ENCODE results near the gene ZFP3.
"Not testable (repeated sequence)": the region's sequence is repeated elsewhere in the genome, so short reads cannot be mapped to it uniquely, and the experiment has no call there.

Gene ZFP3

GRCh38 chr17:5126719-5127488 lies 48.6 kb downstream of the ZFP3 start:
- DNase-seq, result no peak

GRCh38 chr17:5127910-5128309 lies 49.6 kb downstream of the ZFP3 start:
- no peak for DNase-seq

GRCh38 chr17:5128387-5128786 lies 50.1 kb downstream of the ZFP3 start:
- not testable (repeated sequence) for DNase-seq

- no peak for DNase-seq
Measured at GRCh38 chr17:5128905-5129535, 50.8 kb downstream of the ZFP3 start.

- not testable (repeated sequence) for DNase-seq
Measured at GRCh38 chr17:5129770-5130169, 51.5 kb downstream of the ZFP3 start.

- not testable (repeated sequence) for DNase-seq
Measured at GRCh38 chr17:5130261-5130660, 52.0 kb downstream of the ZFP3 start.

GRCh38 chr17:5130687-5131086 lies 52.4 kb downstream of the ZFP3 start:
- DNase-seq, result not testable (repeated sequence)

GRCh38 chr17:5131146-5131715 lies 53.0 kb downstream of the ZFP3 start:
- DNase-seq, result no peak

GRCh38 chr17:5131799-5132502 lies 53.7 kb downstream of the ZFP3 start:
- DNase-seq, result not testable (repeated sequence)

- not testable (repeated sequence) for DNase-seq
Measured at GRCh38 chr17:5132503-5133225, 54.4 kb downstream of the ZFP3 start.

GRCh38 chr17:5133311-5133710 lies 55.0 kb downstream of the ZFP3 start:
- no peak for DNase-seq

GRCh38 chr17:5133961-5134360 lies 55.7 kb downstream of the ZFP3 start:
- DNase-seq, result not testable (repeated sequence)

- not testable (repeated sequence) for DNase-seq
Measured at GRCh38 chr17:5134571-5134970, 56.3 kb downstream of the ZFP3 start.

GRCh38 chr17:5135131-5135712 lies 57.0 kb downstream of the ZFP3 start:
- not testable (repeated sequence) for DNase-seq

- no peak for DNase-seq
Measured at GRCh38 chr17:5135726-5136579, 57.7 kb downstream of the ZFP3 start.

- not testable (repeated sequence) for DNase-seq
Measured at GRCh38 chr17:5136580-5137412, 58.5 kb downstream of the ZFP3 start.

- not testable (repeated sequence) for DNase-seq
Measured at GRCh38 chr17:5137511-5138197, 59.4 kb downstream of the ZFP3 start.

GRCh38 chr17:5138198-5138544 lies 59.9 kb downstream of the ZFP3 start:
- DNase-seq, result not testable (repeated sequence)

- no peak for DNase-seq
Measured at GRCh38 chr17:5138616-5139457, 60.6 kb downstream of the ZFP3 start.

All from activated CD4-positive, alpha-beta T cell treated with anti-CD3 and anti-CD28 coated beads for 48 hours (primary cell).